ENCODE data around the gene PRELID1.

DNA sequence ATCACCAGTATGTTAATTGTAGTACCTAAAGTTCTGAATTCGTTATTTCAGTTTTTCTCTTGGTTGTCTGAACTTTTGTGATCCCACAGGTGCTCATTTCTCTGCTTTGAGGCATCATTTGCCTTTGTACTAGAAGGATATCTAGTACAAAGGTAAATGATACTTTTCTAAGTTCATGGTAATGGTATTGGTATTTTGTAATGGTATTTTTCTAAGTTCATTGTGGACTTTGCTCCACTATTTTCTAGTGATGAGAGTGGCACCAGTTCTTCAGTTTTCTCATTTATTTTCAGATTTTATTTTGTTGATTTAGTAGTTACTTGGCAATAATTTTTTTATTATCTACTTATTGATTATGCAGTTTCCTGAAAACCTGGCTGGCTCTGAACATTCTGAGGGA, 42.1 kb upstream of the PRELID1 start:
- TF ChIP-seq, protein P1, sequence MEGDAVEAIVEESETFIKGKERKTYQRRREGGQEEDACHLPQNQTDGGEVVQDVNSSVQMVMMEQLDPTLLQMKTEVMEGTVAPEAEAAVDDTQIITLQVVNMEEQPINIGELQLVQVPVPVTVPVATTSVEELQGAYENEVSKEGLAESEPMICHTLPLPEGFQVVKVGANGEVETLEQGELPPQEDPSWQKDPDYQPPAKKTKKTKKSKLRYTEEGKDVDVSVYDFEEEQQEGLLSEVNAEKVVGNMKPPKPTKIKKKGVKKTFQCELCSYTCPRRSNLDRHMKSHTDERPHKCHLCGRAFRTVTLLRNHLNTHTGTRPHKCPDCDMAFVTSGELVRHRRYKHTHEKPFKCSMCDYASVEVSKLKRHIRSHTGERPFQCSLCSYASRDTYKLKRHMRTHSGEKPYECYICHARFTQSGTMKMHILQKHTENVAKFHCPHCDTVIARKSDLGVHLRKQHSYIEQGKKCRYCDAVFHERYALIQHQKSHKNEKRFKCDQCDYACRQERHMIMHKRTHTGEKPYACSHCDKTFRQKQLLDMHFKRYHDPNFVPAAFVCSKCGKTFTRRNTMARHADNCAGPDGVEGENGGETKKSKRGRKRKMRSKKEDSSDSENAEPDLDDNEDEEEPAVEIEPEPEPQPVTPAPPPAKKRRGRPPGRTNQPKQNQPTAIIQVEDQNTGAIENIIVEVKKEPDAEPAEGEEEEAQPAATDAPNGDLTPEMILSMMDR (IDR thresholded peaks at IDR 0.05; ENCODE audit: insufficient read depth, low read depth, low read length): no peak
- no peak for TF ChIP-seq EZH2 (IDR thresholded peaks at IDR 0.05; ENCODE audit: insufficient read depth, low read length)

Data from astrocyte (in vitro differentiated cells and primary cell).